IMR-90 (cell line): ENCODE measurements around the gene NEUROD4. TPM values are rescaled to one million over a fixed set of nuclear protein-coding genes. Genes with fewer than 3 reads are reported as not detected.

Experiments
- ATAC-seq: fragments of 200-7000 bp; cut with Tn5 transposase; 2 replicates; pipeline ENCODE4 v1.9.1; 2020; ENCODE audit warnings: low read depth, mild to moderate bottlenecking, moderate library complexity
- BruUV-seq: library from RNA; stranded (reverse); fragments of 400-500 nt; replicated peaks from 2 replicates; lab custom pipeline; 2021; lab: Mats Ljungman, UMichigan
- CTCF ChIA-PET: fragments of 300-600 bp; formaldehyde crosslinking; extraction: SDS; loops from one replicate; lab custom pipeline; 2021; ENCODE audit warnings: antibody characterized with exemption; lab: Yijun Ruan, JAX
- POLR2A ChIA-PET: fragments of 300-600 bp; sonication (Branson Sonifier 250); formaldehyde crosslinking; loops from one replicate; lab custom pipeline; 2022; ENCODE audit warnings: antibody characterized with exemption; ENCODE audit not compliant: unreplicated experiment; lab: Charles Lee
- DNase-seq: peaks from one replicate; pipeline ENCODE4 v3.0.0; 2013
- H2AFZ ChIP-seq: replicated peaks from 2 replicates; pipeline ENCODE3; 2013; ENCODE audit warnings: low read length, mild to moderate bottlenecking; ENCODE audit not compliant: poor library complexity
- H2AK5ac ChIP-seq: 2 replicates; pipeline ENCODE4 v1.6.1; 2013; ENCODE audit warnings: low read depth, low read length, inconsistent platforms
- H2AK9ac ChIP-seq: replicated peaks from 2 replicates; pipeline ENCODE3; 2013; ENCODE audit warnings: mild to moderate bottlenecking, low read depth, low read length, moderate library complexity; ENCODE audit not compliant: poor library complexity
- H2BK120ac ChIP-seq: 2 replicates; pipeline ENCODE4 v1.6.1; 2013; ENCODE audit warnings: low read depth, low read length, inconsistent platforms
- H2BK15ac ChIP-seq: 3 replicates; pipeline ENCODE4 v1.6.1; 2013; ENCODE audit warnings: low read depth, low read length, inconsistent platforms
- H2BK20ac ChIP-seq: 2 replicates; pipeline ENCODE4 v1.6.1; 2013; ENCODE audit warnings: low read depth, mild to moderate bottlenecking, inconsistent platforms, low read length, moderate library complexity
- H2BK5ac ChIP-seq: 2 replicates; pipeline ENCODE4 v1.6.1; 2013; ENCODE audit warnings: mild to moderate bottlenecking, low read depth, low read length, inconsistent platforms; ENCODE audit not compliant: poor library complexity, severe bottlenecking
- H3K14ac ChIP-seq: replicated peaks from 2 replicates; pipeline ENCODE4 v1.6.1; 2013; ENCODE audit warnings: low read depth, low read length, inconsistent platforms
- H3K18ac ChIP-seq: 2 replicates; pipeline ENCODE4 v1.6.1; 2013; ENCODE audit warnings: low read depth, low read length, control low read depth
- H3K23ac ChIP-seq: 2 replicates; pipeline ENCODE4 v1.6.1; 2013; ENCODE audit warnings: low read depth, low read length, inconsistent platforms
- H3K27ac ChIP-seq: 2 replicates; pipeline ENCODE4 v1.5.1; 2013; ENCODE audit warnings: mild to moderate bottlenecking, control low read depth, low read length; ENCODE audit not compliant: insufficient read depth
- H3K27me3 ChIP-seq: 2 replicates; pipeline ENCODE4 v1.6.1; 2013; ENCODE audit warnings: low read length; ENCODE audit not compliant: control insufficient read depth, insufficient read depth
- H3K36me3 ChIP-seq: 2 replicates; pipeline ENCODE4 v1.6.1; 2013; ENCODE audit warnings: low read length, mixed read lengths; ENCODE audit not compliant: control insufficient read depth, insufficient read depth
- H3K4ac ChIP-seq: 2 replicates; pipeline ENCODE4 v1.6.1; 2013; ENCODE audit warnings: low read depth, low read length, inconsistent platforms
- H3K4me1 ChIP-seq: 2 replicates; pipeline ENCODE4 v1.6.1; 2013; ENCODE audit warnings: low read length, mixed read lengths; ENCODE audit not compliant: control insufficient read depth, insufficient read depth
- H3K4me2 ChIP-seq: 2 replicates; pipeline ENCODE4 v1.6.1; 2013; ENCODE audit warnings: low read depth, mild to moderate bottlenecking, control low read depth, low read length, moderate library complexity
- H3K4me3 ChIP-seq: 2 replicates; pipeline ENCODE4 v1.5.1; 2013; ENCODE audit warnings: low read depth, mild to moderate bottlenecking, control low read depth, low read length, moderate library complexity; ENCODE audit not compliant: insufficient read depth
- H3K56ac ChIP-seq: 2 replicates; pipeline ENCODE4 v1.6.1; 2013; ENCODE audit warnings: low read length, inconsistent platforms; ENCODE audit not compliant: insufficient read depth; ENCODE audit errors: extremely low read depth
- H3K79me1 ChIP-seq, 2 experiments: 2 replicates each; pipeline ENCODE4 v1.6.1; 2013; ENCODE audit warnings: low read length in 2 of 2, inconsistent platforms in 1 of 2, low read depth in 1 of 2
- H3K9ac ChIP-seq: 2 replicates; pipeline ENCODE4 v1.6.1; 2013; ENCODE audit warnings: low read depth, low read length, control low read depth
- H3K9me1 ChIP-seq: 2 replicates; pipeline ENCODE4 v1.6.1; 2013; ENCODE audit warnings: low read length, inconsistent platforms; ENCODE audit not compliant: insufficient read depth
- H3K9me3 ChIP-seq: 2 replicates; pipeline ENCODE4 v1.6.1; 2013; ENCODE audit warnings: low read length; ENCODE audit not compliant: control insufficient read depth, insufficient read depth
- H4K20me1 ChIP-seq: 2 replicates; pipeline ENCODE4 v1.6.1; 2013; ENCODE audit warnings: low read length, inconsistent platforms; ENCODE audit not compliant: insufficient read depth
- H4K5ac ChIP-seq: 2 replicates; pipeline ENCODE4 v1.6.1; 2013; ENCODE audit warnings: mild to moderate bottlenecking, low read depth, low read length, control low read depth
- H4K8ac ChIP-seq, 2 experiments: 2 replicates each; pipeline ENCODE4 v1.6.1; 2013; ENCODE audit warnings: low read depth in 2 of 2, low read length in 2 of 2, control low read depth in 1 of 2, inconsistent platforms in 1 of 2
- H4K91ac ChIP-seq: 2 replicates; pipeline ENCODE4 v1.6.1; 2013; ENCODE audit warnings: low read depth, low read length, inconsistent platforms; ENCODE audit not compliant: insufficient read depth
- BHLHE40 ChIP-seq: fragments of 150-350 bp; IDR thresholded peaks from 2 replicates; pipeline ENCODE4 v1.6.1; 2016; ENCODE audit warnings: mild to moderate bottlenecking, low read depth, low read length
- CEBPB ChIP-seq: IDR thresholded peaks from 2 replicates; pipeline ENCODE4 v1.6.1; 2012; ENCODE audit warnings: low read depth, low read length, improper control_type of control experiment
- CHD1 ChIP-seq: IDR thresholded peaks from 2 replicates; pipeline ENCODE4 v1.6.1; 2012; ENCODE audit warnings: low read depth, low read length, improper control_type of control experiment
- CTCF ChIP-seq: conservative IDR thresholded peaks from 2 replicates; pipeline ENCODE4 v1.5.1; 2012; ENCODE audit warnings: mild to moderate bottlenecking, low read depth, low read length, improper control_type of control experiment
- ELK1 ChIP-seq: fragments of 150-350 bp; IDR thresholded peaks from 2 replicates; pipeline ENCODE4 v1.6.1; 2016; ENCODE audit warnings: low read depth, mild to moderate bottlenecking, low read length, moderate library complexity, borderline replicate concordance
- FOS ChIP-seq: fragments of 150-350 bp; IDR thresholded peaks from 2 replicates; pipeline ENCODE4 v1.6.1; 2016; ENCODE audit warnings: low read depth, low read length
- MAFK ChIP-seq: IDR thresholded peaks from 2 replicates; pipeline ENCODE4 v1.6.1; 2012; ENCODE audit warnings: low read depth, low read length, improper control_type of control experiment
- MAZ ChIP-seq: IDR thresholded peaks from 2 replicates; pipeline ENCODE4 v1.6.1; 2012; ENCODE audit warnings: low read depth, mild to moderate bottlenecking, low read length, improper control_type of control experiment, moderate library complexity, borderline replicate concordance
- MXI1 ChIP-seq: IDR thresholded peaks from 2 replicates; pipeline ENCODE4 v1.6.1; 2012; ENCODE audit warnings: low read depth, mild to moderate bottlenecking, low read length, moderate library complexity, borderline replicate concordance
- NFE2L2 ChIP-seq: fragments of 150-350 bp; IDR thresholded peaks from 2 replicates; pipeline ENCODE4 v1.6.1; 2016; ENCODE audit warnings: low read depth, mild to moderate bottlenecking, low read length
- POLR2A ChIP-seq: IDR thresholded peaks from 2 replicates; pipeline ENCODE4 v1.6.1; 2012; ENCODE audit warnings: mild to moderate bottlenecking, low read depth, low read length
- RAD21 ChIP-seq: IDR thresholded peaks from 2 replicates; pipeline ENCODE4 v1.6.1; 2012; ENCODE audit warnings: low read length, improper control_type of control experiment
- RCOR1 ChIP-seq: IDR thresholded peaks from 2 replicates; pipeline ENCODE4 v1.6.1; 2012; ENCODE audit warnings: mild to moderate bottlenecking, low read length, improper control_type of control experiment; ENCODE audit not compliant: insufficient replicate concordance
- RFX5 ChIP-seq: IDR thresholded peaks from 2 replicates; pipeline ENCODE4 v1.8.0; 2012; ENCODE audit warnings: low read depth, mild to moderate bottlenecking, low read length, moderate library complexity
- SMC3 ChIP-seq: fragments of 150-350 bp; IDR thresholded peaks from 2 replicates; pipeline ENCODE4 v1.6.1; 2016; ENCODE audit warnings: low read depth, mild to moderate bottlenecking, antibody characterized with exemption, low read length, moderate library complexity
- WGBS, 2 experiments: methylation state at CpG; one replicate each; pipeline versions ENCODE4 v1.1.5 to v1.1.7; 2013; ENCODE audit warnings: missing lambda C conversion rate in 2 of 2; ENCODE audit not compliant: insufficient read length in 1 of 2; ENCODE audit errors: extremely low coverage in 2 of 2; 5-methylcytosine and 5-hydroxymethylcytosine counted together
- dilution Hi-C: fragments of 300-500 bp; cut with HindIII; formaldehyde crosslinking; loops from one replicate; pipeline ENCODE4 v1.14.3; 2018; ENCODE audit warnings: low sequenced_read_pairs; ENCODE audit not compliant: unreplicated experiment
- in situ Hi-C: fragments of 300-500 bp; cut with MboI; formaldehyde crosslinking; loops from 3 replicates; pipeline ENCODE4 v1.14.3; 2019; ENCODE audit warnings: low sequenced_read_pairs, inconsistent platforms, mixed read lengths
- intact Hi-C: fragments of 100-400 bp; cut with micrococcal nuclease; formaldehyde crosslinking; loops from 2 replicates; pipeline ENCODE4 v1.10.0; 2022
- polyA plus RNA-seq, 3 experiments: library from polyadenylated mRNA; depleted of rRNA; stranded (reverse); fragments of >200 nt; gene quantifications; 2 replicates each; pipeline ENCODE4 v1.2.3, GENCODE V29; 2012; ENCODE audit warnings: low replicate concordance in 1 of 3
- total RNA-seq: library from RNA; depleted of rRNA; stranded (reverse); fragments of >200 nt; gene quantifications from 2 replicates; pipeline ENCODE4 v1.2.3, GENCODE V29; 2012
- TF ChIP-seq, protein P1 (sequence below): fragments of 150-350 bp; IDR thresholded peaks from 2 replicates; pipeline ENCODE4 v1.6.1; 2017; ENCODE audit warnings: mild to moderate bottlenecking, antibody characterized with exemption, low read length, low read depth

Gene NEUROD4
- total and polyA plus RNA-seq, 2 of the 4 experiments (the other 2 are of a cell fraction): not detected

DNA sequence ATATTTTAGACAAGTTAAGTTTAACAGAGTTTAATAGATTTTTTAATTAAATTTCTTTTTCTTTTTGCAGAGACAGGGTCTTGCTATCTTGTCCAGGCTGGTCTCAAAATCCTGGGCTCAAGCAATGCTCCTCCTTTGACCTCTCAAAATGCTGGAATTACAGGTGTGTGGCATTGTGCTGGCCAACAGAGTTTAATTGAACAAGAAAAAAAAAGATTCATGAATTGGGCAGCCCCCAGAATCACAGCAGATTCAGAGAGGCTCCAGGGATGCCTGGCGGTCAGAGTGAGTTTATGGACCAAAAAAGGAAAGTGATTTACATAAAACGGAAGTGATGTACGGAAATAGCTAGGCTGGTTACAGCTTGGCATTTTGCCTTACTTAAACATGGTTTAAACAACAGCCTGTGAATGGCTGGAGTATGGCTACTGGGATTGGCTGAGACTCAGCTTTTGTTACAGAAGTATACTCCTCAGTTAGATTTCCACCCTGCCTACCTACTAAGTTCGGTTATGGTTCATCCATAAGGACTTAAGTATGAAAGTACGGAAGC, 20.7 kb upstream of the NEUROD4 start:
- no peak overlapping the region for H2AK5ac ChIP-seq
- TF ChIP-seq BHLHE40 (no peak), POLR2A (no peak), SMC3 (no peak), NFE2L2 (no peak), RFX5 (no peak), MAFK (no peak), ELK1 (no peak), CEBPB (no peak), RCOR1 (no peak), CHD1 (no peak), MAZ (no peak), RAD21 (no peak), FOS (no peak), CTCF (no peak), MXI1 (no peak)
- TF ChIP-seq, protein P1, sequence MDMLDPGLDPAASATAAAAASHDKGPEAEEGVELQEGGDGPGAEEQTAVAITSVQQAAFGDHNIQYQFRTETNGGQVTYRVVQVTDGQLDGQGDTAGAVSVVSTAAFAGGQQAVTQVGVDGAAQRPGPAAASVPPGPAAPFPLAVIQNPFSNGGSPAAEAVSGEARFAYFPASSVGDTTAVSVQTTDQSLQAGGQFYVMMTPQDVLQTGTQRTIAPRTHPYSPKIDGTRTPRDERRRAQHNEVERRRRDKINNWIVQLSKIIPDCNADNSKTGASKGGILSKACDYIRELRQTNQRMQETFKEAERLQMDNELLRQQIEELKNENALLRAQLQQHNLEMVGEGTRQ: no peak
- no peak overlapping the region for H4K8ac ChIP-seq
- H3K9me3 ChIP-seq: no peaks in the 10 kb centered on the region
- no peak overlapping the region for H3K18ac ChIP-seq
- no peak overlapping the region for H3K56ac ChIP-seq
- no peaks in the 10 kb centered on the region for H3K79me1 ChIP-seq
- H3K36me3 ChIP-seq: no peaks in the 10 kb centered on the region
- H2BK5ac ChIP-seq: no peak overlapping the region
- H4K91ac ChIP-seq: no peak overlapping the region
- H3K9me1 ChIP-seq: no peaks in the 10 kb centered on the region
- DNase-seq (no peak), ATAC-seq (no peak)
- CTCF ChIA-PET: no interaction called here
- no peak overlapping the region for H3K4me2 ChIP-seq
- H2AFZ ChIP-seq: no peak overlapping the region
- in situ Hi-C loops: no loop called here
- no peaks in the 10 kb centered on the region for H3K4me1 ChIP-seq
- no peak overlapping the region for H2AK9ac ChIP-seq
- no peak overlapping the region for H3K4ac ChIP-seq
- no peak overlapping the region for H3K27ac ChIP-seq
- H3K9ac ChIP-seq: no peak overlapping the region
- POLR2A ChIA-PET: no interaction called here
- H4K20me1 ChIP-seq: no peaks in the 10 kb centered on the region
- no peak overlapping the region for H4K5ac ChIP-seq
- no peak overlapping the region for H2BK120ac ChIP-seq
- no peak overlapping the region for H3K14ac ChIP-seq
- H2BK15ac ChIP-seq: no peak overlapping the region
- dilution Hi-C loops: no loop called here
- H3K23ac ChIP-seq: no peak overlapping the region
- no peaks in the 10 kb centered on the region; the same call in 1 of the 2 replicates for H3K27me3 ChIP-seq
- no peak overlapping the region for H2BK20ac ChIP-seq
- no CpG with 5 or more reads among the region's 5 CpGs for WGBS, 2 experiments
- H3K4me3 ChIP-seq: no peak overlapping the region
- intact Hi-C loops: no loop called here
- no TSS peak for BruUV-seq
